ENCODE data around the gene GATAD2B.
"Not testable (repeated sequence)": the region's sequence is repeated elsewhere in the genome, so short reads cannot be mapped to it uniquely, and the experiment has no call there.

GATAD2B gene

DNA sequence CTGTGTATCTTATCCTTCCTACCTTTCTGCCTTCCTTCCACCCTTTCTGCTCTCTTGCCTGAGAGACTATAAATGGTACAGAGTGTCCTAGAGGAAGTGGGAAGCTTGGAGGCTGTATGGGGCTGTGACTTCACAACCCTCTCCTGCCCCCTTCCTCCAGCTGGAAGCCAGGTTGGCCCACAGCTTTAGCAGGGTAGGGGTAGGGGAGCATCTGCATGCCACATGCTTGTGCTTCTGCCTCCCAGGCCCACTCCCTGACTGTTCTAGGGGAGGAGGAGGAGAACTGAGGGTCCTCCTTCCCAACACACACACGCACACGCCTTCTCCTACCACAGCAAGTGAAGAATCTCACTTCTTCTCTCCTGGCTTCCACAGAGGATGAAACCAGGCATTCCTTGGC lies 151.5 kb downstream of the GATAD2B start:
- Histone ChIP-seq H3K27ac (no peak overlapping the region), H3K36me3 (ENCODE audit: insufficient read depth, low read length) (peaks cover 44% of the 10 kb centered on the region), H3K9me3 (ENCODE audit: low read depth, low read length) (no peaks in the 10 kb centered on the region), H3K9ac (ENCODE audit: insufficient read length) (no peak overlapping the region), H3K4me3 (no peak overlapping the region)
- DNase-seq (ENCODE audit: low read depth, low spot score), result no peak
- no peak for TF ChIP-seq FOXP2 (optimal IDR thresholded peaks at IDR 0.05; ENCODE audit: control extremely low read depth, extremely low read length, insufficient read depth)
- TF ChIP-seq POLR2AphosphoS5 (IDR thresholded peaks at IDR 0.05; ENCODE audit: borderline replicate concordance, low read depth, low read length), result no peak
- TF ChIP-seq EZH2 (IDR thresholded peaks at IDR 0.05), result no peak

DNA sequence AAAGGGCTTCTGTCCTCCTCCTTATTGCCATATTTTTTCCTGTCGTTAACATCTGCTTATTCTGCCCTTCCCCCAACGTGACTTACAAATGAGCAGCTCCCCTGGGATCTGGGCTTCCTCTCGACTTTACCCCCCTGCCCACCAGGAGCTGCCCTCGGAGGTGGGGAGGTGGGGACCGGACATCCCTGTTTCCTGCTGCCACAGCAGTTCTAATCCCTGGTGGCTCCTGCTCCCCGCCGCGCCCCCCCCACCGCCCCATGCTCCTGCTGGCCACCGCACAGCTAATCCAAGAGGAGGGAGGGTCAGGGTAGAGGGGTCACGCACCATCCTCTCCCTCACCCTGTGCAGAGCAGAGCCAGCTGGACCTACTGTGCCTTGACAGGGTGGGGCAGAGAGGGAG lies 152.0 kb downstream of the GATAD2B start:
- no peak for DNase-seq (ENCODE audit: low read depth, low spot score)
- no peak overlapping the region for H3K27ac ChIP-seq
- no peak overlapping the region for H3K4me3 ChIP-seq
- no peaks in the 10 kb centered on the region for H3K9me3 ChIP-seq (ENCODE audit: low read depth, low read length)
- H3K9ac ChIP-seq (ENCODE audit: insufficient read length), result no peak overlapping the region
- H3K36me3 ChIP-seq (ENCODE audit: insufficient read depth, low read length), result peaks cover 44% of the 10 kb centered on the region
- TF ChIP-seq EZH2 (IDR thresholded peaks at IDR 0.05) (no peak), POLR2AphosphoS5 (IDR thresholded peaks at IDR 0.05; ENCODE audit: borderline replicate concordance, low read depth, low read length) (no peak), FOXP2 (optimal IDR thresholded peaks at IDR 0.05; ENCODE audit: control extremely low read depth, extremely low read length, insufficient read depth) (no peak)

GRCh38 chr1:153769221-153769620 lies 153.6 kb downstream of the GATAD2B start:
- H3K9ac ChIP-seq (ENCODE audit: insufficient read length), result no peak overlapping the region
- TF ChIP-seq EZH2 (IDR thresholded peaks at IDR 0.05) (no peak), FOXP2 (optimal IDR thresholded peaks at IDR 0.05; ENCODE audit: control extremely low read depth, extremely low read length, insufficient read depth) (no peak)
- no peaks in the 10 kb centered on the region for H3K9me3 ChIP-seq (ENCODE audit: low read depth, low read length)
- H3K36me3 ChIP-seq (ENCODE audit: insufficient read depth, low read length), result peaks cover 53% of the 10 kb centered on the region
- H3K27ac ChIP-seq, result no peak overlapping the region
- DNase-seq (ENCODE audit: low read depth, low spot score), result no peak
- no peak overlapping the region for H3K4me3 ChIP-seq

GRCh38 chr1:153768316-153769181 lies 154.2 kb downstream of the GATAD2B start:
- DNase-seq (ENCODE audit: low read depth, low spot score), result no peak
- no peak overlapping the region for H3K9ac ChIP-seq (ENCODE audit: insufficient read length)
- peaks cover 60% of the 10 kb centered on the region for H3K36me3 ChIP-seq (ENCODE audit: insufficient read depth, low read length)
- TF ChIP-seq EZH2 (IDR thresholded peaks at IDR 0.05) (no peak), FOXP2 (optimal IDR thresholded peaks at IDR 0.05; ENCODE audit: control extremely low read depth, extremely low read length, insufficient read depth) (no peak), POLR2AphosphoS5 (IDR thresholded peaks at IDR 0.05; ENCODE audit: borderline replicate concordance, low read depth, low read length) (no peak)
- H3K27ac ChIP-seq, result no peak overlapping the region
- no peak overlapping the region for H3K4me3 ChIP-seq
- H3K9me3 ChIP-seq (ENCODE audit: low read depth, low read length), result no peaks in the 10 kb centered on the region

DNA sequence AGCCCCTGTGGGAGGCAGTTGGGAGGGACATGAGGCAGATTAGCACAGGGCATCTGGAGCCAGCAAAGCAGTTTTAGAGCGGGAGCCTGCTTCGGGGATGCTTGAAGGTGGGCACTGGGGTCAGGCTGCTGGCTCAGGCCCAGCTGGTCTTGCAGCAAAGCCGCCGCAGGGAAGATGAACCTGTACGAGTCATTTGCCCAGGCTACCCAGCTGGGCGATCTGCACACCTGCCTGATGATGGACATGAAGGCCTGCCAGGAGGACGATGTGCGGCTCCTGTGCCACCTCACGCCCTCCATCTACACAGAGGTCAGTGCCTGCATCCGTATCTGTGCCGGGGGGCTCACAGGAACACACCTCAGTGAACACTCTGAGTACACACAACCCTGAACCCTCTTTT lies 155.3 kb downstream of the GATAD2B start:
- Histone ChIP-seq H3K9me3 (ENCODE audit: low read depth, low read length) (no peaks in the 10 kb centered on the region), H3K27ac (no peak overlapping the region), H3K4me3 (no peak overlapping the region), H3K36me3 (ENCODE audit: insufficient read depth, low read length) (peaks cover 66% of the 10 kb centered on the region), H3K9ac (ENCODE audit: insufficient read length) (no peak overlapping the region)
- no peak for DNase-seq (ENCODE audit: low read depth, low spot score)
- TF ChIP-seq POLR2AphosphoS5 (IDR thresholded peaks at IDR 0.05; ENCODE audit: borderline replicate concordance, low read depth, low read length) (no peak), EZH2 (IDR thresholded peaks at IDR 0.05) (no peak), FOXP2 (optimal IDR thresholded peaks at IDR 0.05; ENCODE audit: control extremely low read depth, extremely low read length, insufficient read depth) (no peak)

GRCh38 chr1:153766663-153767062 lies 156.1 kb downstream of the GATAD2B start:
- not testable (repeated sequence) for H3K9me3 ChIP-seq (ENCODE audit: low read depth, low read length); H3K4me3 ChIP-seq; H3K9ac ChIP-seq (ENCODE audit: insufficient read length); H3K27ac ChIP-seq; DNase-seq (ENCODE audit: low read depth, low spot score)
- H3K36me3 ChIP-seq (ENCODE audit: insufficient read depth, low read length), result peaks cover 59% of the 10 kb centered on the region

- TF ChIP-seq POLR2AphosphoS5 (IDR thresholded peaks at IDR 0.05; ENCODE audit: borderline replicate concordance, low read depth, low read length) (no peak), EZH2 (IDR thresholded peaks at IDR 0.05) (no peak), FOXP2 (optimal IDR thresholded peaks at IDR 0.05; ENCODE audit: control extremely low read depth, extremely low read length, insufficient read depth) (no peak)
- Histone ChIP-seq H3K4me3 (no peak overlapping the region), H3K27ac (no peak overlapping the region), H3K36me3 (ENCODE audit: insufficient read depth, low read length) (peaks cover 65% of the 10 kb centered on the region), H3K9me3 (ENCODE audit: low read depth, low read length) (no peaks in the 10 kb centered on the region), H3K9ac (ENCODE audit: insufficient read length) (no peak overlapping the region)
- DNase-seq (ENCODE audit: low read depth, low spot score), result no peak
Measured at GRCh38 chr1:153764310-153764709, 158.5 kb downstream of the GATAD2B start.

DNA sequence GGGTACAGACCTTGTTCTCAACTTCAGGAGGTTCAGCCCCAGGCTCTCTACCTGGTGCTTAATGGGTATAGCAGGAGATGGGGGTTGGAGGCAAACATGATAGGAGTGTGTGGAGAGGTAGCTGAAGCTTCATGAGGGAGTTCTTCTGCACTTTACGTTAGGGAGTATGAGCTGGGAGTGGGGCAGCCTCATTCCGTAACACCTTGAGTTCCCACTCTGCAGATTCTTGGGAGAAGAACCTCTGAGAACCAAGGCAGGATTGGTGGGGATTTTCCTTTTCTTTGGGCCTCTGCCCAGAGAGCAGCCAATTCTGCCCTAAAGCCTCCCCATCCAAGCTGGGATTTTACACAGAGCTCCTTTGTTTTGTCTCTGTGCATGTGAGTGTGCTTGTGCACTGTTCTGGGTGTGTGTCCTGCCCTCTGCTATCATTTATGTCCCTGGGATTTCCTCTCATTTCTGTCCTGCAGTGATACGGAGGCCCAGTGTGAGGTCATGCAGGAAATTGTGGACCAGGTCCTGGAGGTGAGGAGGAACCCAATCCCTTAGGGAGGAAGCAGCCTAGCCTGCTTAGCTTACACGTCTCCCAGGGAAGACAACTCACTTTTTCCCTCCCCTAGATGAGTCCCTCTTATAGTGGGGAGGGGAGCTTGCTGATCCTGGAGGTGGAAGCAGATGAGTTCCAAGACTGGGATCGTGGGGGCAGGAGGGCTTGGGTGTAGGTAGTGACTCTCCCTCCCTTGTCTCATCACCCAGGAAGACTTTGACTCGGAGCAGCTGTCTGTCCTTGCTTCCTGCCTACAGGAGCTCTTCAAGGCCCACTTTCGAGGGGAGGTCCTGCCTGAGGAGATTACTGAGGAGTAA lies 159.2 kb downstream of the GATAD2B start:
- TF ChIP-seq FOXP2 (optimal IDR thresholded peaks at IDR 0.05; ENCODE audit: control extremely low read depth, extremely low read length, insufficient read depth), result no peak
- TF ChIP-seq POLR2AphosphoS5 (IDR thresholded peaks at IDR 0.05; ENCODE audit: borderline replicate concordance, low read depth, low read length), result no peak
- TF ChIP-seq EZH2 (IDR thresholded peaks at IDR 0.05), result no peak

More for the DNA sequence above, 159.2 kb downstream of the GATAD2B start:
- Histone ChIP-seq H3K4me3 (no peak overlapping the region), H3K9ac (ENCODE audit: insufficient read length) (no peak overlapping the region), H3K36me3 (ENCODE audit: insufficient read depth, low read length) (peaks cover 64% of the 10 kb centered on the region), H3K27ac (no peak overlapping the region), H3K9me3 (ENCODE audit: low read depth, low read length) (no peaks in the 10 kb centered on the region)
- DNase-seq (ENCODE audit: low read depth, low spot score), result no peak
